HG03196 (cell line): ENCODE results near the gene PDF.
A peak's percentile ranks its signal among the peaks of the same experiment; 100 is the strongest.
"Not testable (repeated sequence)": the region's sequence is repeated elsewhere in the genome, so short reads cannot be mapped to it uniquely, and the experiment has no call there.

Experiments used
- ATAC-seq: cut with Tn5 transposase; IDR thresholded peaks from one replicate; pipeline ENCODE4 v1.9.1; 2021; ENCODE audit not compliant: unreplicated experiment

The PDF gene

DNA sequence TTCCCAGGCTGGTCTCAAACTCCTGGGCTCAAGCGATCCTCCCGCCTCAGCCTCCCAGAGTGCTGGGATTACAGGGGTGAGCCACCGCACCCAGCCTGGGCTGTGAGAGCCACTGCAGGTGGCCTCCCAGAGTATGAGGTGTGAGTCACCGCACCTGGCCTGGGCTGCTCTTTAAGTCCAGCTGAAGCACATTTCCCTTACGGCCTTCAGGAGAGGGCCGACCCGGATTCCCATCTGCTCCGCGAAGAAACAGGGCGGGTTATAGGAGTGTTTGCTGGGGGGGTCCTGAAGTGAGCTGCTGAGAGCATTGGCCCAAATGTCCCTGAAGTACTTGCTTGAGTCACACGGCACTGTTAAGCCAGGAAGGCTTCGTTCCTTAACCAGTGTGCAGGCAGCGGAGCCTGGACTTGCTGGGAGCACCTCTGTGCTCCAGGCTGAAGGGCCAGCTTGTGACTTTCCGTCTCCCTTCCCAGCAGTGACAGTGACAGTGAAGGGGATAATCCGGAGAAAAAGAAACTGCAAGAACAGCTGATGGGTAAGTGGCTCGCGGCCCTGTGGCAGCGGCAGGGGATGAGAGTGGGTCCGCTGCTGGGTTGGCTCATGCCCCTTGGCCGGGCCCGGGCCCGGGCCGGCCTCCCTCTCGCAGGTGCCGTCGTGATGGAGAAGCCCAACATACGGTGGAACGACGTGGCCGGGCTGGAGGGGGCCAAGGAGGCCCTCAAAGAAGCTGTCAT is 12.0 kb downstream of the PDF start:
- ATAC-seq, result no peak

DNA sequence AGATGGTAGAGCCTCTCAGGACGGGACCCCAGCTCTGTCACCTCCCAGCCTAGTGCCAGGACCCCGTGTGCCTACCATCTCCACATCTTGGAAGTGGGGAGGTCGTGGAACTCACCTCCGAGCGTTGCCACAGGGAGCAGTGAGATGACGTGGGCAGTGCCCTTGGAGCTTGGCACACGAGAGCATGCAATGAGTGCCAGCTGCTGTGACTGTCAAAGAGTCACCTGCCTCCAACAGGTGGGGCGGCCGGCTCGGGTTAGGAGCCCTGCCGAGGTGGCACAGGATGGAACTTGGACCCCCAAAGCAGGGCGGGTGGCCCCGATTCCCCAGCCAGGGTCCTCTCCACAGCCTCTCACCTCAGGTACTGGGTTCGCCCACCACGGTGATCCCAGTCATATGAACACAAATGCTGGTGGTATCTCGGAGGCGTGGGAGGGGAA is 13.8 kb downstream of the PDF start:
- ATAC-seq, result no peak

DNA sequence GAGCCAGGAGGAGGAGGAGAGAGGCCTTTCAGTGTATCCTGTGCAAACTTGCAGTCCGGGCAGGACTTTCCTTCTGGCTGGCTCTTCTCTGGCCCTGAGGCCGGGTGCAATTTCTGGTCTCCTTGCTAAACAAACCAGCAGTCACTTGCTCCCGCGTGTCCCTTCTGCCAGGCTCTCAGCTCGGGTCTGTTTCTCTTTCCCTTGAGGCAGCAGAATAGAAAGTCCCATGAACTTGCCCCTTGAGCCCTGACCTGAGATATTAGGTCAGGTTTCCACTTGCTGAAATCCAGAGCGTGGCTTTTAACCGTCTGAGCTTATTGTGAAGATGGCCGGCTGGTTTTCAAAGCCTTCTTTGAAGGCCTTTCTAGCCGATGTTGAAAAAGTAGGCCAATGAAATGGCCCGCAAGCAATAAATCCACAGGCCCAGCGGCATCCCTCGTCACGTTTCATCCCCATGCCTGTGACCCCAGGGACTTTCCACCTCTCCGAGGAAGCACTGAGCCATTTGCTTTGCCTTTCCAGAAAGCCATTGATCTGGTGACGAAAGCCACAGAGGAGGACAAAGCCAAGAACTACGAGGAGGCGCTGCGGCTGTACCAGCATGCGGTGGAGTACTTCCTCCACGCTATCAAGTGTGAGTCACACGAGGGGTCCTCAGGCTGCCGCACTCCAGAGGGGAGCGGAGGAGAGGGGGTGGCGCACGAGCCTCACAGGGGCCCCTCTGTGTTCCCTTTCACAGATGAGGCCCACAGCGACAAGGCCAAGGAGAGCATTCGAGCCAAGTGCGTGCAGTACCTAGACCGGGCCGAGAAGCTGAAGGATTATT is 14.7 kb downstream of the PDF start:
- ATAC-seq, result no peak

DNA sequence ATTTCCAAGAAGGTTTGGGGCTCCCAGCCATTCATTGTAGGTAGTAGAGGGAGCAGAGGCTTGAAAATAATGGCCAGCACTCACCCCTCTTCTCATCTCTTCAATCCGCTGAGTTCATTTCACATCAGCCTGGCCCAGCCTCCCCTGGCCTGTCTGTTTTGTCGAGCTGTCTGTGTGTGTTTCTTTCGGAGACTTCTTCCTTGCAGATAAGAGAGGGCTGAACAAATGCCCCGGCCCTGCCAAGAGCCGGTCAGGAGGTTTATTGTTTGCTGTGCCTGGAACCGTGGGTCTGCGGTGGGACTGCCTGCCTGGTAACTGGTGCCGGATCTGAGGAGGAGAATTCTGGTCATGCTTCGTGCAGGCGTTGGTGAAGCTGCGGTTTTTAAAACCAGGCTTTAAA is 15.9 kb downstream of the PDF start:
- no peak for ATAC-seq

- ATAC-seq, result no peak
Observed at GRCh38 chr16:69313469-69313868, 16.9 kb downstream of the PDF start.

DNA sequence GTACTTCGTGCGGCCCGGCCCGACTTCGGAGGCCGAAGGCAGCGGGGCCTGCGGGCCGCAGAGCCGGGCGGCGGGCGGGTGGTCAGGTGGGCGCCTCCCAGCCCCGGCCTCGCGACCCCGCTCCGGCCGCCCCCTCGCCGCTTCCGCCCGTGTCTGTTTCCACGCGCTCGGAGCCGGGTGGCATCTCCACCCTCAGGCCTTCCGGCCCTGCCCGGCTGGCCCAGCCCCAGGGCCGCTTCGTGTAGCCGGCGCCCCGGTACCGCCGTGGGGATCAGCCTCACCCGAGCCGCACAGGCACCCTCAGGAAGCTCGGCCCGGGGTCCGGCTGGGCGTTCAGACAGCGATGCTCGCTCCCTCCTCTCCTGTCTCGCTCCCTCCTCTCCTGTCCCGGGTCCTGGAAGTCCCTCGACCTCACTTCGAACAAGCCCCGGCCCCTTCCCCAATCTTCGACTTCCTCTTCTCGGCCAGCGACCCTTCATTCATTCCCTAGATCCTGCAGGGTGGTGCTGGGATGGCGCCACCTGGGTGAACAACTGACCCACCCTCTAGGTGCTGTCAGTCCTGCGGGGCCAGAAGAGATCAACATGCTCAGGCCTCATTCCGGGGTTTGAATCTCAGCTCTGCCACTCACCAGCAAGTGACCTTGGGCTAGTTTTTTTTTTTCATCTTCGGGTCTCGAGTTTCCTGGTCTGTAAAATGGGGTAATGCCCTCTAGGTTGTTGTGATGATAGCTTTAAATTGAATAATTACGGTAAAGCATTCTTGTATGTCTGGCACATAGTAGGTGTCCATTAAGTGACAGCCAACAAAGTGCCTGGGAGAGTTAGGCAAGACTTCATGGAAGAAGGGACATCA is 18.6 kb downstream of the PDF start:
- peak; percentile 38 for ATAC-seq

- ATAC-seq, result peak; percentile 90
Observed at GRCh38 chr16:69310653-69311532, 19.5 kb downstream of the PDF start, which contains the start of gene VPS4A. TSS of gene VPS4A (plus strand) at chr16:69311350. CDS start at chr16:69311512, 162 bp downstream.

- no peak for ATAC-seq
Observed at GRCh38 chr16:69309316-69309715, 21.1 kb downstream of the PDF start.

DNA sequence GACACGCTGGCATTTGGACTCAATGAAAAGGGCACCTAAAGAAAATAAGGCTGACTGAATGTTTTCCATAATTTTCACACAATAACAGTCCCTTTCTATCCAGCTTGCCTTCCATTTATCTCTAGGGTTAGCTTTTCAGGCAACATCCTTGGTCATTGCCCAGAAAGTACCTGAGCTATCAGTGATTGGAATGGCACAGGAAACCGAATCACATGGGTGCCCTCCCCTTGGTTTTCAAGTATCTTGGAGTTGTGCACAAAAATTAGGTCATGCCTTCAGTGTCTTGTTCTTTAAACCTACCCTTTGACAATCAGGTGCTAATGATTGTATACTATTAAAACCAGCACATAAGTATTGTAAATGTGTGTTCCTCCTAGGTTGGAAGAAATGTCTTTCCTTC is 22.5 kb downstream of the PDF start:
- no peak for ATAC-seq

- ATAC-seq, result no peak
Observed at GRCh38 chr16:69307091-69307490, 23.3 kb downstream of the PDF start.

DNA sequence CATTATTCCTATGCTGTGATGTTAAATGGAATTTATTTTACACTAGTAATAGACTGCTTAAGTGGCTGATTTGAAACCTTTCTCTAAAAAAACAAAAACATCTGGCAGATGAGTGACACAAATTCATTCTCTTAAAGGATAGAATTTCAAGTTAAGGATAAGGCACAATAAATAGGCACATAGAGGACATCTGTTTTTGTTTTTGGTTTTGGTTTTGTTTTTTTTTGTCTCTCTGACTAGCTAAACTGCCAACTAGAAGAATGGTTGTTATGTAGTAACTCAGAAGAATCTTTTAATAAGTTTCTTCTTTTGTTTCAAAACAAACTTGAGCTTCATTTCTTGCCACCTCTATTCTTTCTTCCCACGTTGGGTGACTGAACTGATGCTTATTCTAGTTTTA is 24.4 kb downstream of the PDF start:
- no peak for ATAC-seq

- ATAC-seq, result no peak
Observed at GRCh38 chr16:69302301-69302700, 28.1 kb downstream of the PDF start.

DNA sequence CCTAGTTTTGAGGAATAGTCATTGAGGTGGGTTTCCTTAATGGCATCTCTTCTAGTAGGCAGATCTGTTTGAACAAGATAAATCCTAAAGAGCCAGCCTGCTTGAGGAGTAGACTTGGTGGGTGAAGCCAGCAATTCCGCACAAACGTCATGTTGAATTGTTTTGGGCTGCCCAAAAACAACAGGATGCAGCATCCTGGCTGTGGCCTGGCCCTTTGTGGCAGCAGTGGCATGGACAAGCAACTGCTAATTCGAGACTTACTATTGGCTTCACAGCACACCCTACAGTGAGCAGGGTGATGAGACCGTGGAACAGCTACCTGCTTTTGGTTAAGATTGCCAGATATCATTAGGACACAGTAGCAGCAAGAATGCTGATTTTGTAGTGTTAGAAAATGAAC is 28.5 kb downstream of the PDF start:
- ATAC-seq, result no peak

DNA sequence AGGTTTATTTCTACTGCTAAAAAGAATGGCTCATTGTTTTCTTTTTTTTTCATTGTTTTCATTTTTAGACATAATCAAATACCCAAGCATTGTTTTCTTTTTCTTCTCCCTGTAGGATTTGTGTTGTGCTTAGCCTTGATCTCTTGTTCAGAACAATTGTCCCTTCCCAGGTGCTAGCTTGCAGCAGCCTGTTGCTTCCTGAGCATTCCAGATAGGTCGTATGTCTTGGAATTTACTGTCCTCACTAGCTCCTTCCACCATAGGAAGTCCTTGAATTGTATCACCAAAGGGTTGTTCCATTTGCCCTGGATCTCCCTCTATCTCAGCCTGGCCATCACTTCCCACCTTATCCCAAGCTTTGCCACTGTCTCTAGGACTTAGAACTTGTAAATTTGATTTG is 29.2 kb downstream of the PDF start:
- no peak for ATAC-seq

- ATAC-seq, result no peak
Observed at GRCh38 chr16:69298261-69298660, 32.1 kb downstream of the PDF start.

DNA sequence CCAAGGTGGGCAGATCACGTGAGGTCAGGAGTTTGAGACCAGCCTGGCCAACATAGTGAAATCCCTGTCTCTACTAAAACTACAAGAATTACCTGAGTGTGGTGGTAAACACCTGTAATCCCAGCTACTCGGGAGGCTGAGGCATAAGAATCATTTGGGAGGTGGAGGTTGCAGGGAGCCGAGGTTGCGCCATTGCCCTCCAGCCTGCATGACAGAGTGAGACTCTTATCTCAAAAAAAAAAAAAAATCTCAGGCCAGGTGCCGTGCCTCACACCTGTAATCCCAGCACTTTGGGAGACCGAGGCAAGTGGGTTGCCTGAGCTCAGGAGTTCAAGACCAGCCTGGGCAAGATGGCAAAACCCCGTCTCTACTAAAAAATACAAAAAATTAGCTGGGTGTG is 33.6 kb downstream of the PDF start:
- not testable (repeated sequence) for ATAC-seq

GRCh38 chr16:69294051-69294450 is 36.3 kb downstream of the PDF start:
- ATAC-seq, result no peak

- no peak for ATAC-seq
Observed at GRCh38 chr16:69293401-69293800, 37.0 kb downstream of the PDF start.

DNA sequence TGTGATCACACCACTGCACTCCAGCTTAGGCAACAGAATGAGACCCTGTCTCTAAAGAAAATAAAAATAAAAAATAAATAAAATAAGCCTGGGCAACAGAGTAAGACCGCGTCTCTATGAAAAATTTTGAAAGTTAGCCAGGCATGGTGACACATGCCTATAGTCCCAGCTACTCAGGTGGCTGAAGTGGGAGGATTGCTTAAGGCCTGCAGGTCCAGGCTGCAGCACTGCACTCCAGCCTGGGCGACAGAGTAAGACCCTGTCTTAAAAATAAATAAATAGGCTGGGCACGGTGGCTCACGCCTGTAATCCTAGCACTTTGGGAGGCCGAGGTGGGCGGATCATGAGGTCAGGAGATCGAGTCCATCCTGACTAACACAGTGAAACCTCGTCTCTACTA is 38.7 kb downstream of the PDF start:
- not testable (repeated sequence) for ATAC-seq

DNA sequence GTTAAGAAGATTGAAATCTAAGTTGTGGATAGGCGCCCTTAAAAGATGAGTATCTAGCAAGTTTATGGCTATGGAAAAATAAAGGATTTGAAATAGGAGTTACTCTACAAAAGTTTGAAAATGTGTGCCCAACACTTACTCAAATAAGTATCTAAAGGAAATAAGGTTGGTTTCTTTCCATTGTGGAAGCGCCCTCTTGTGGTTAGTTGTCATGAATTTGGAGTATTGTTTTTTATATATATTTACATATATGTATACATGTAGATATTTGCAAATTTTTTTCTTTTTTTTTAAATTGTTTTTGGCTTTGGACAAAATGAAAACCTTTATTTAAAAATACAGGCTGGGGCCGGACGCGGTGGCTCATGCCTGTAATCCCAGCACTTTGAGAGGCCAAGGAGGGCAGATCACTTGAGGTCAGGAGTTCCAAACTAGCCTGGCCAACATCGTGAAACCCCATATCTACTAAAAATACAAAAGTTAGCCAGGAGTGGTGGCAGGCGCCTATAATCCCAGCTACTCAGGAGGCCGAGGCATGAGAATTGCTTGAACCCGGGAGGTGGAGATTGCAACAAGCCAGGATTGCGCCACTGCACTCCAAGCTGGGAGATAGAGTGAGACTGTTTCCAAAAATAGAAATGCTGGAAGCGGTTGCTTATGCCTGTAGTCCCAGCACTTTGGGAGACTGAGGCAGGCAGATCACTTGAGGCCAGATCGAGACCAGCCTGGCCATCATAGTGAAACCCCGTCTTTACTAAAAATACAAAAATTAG is 43.3 kb downstream of the PDF start:
- no peak for ATAC-seq
